Activated T-cell treated with anti-CD3 and anti-CD28 coated beads, Interleukin-2, amount 50 U/mL, for 24 hours (primary cell): ENCODE measurements around the gene TSPAN18.

Source experiments
- DNase-seq: peaks from one replicate; pipeline ENCODE4 v3.0.0-alpha.2; 2020
- H3K27ac Mint-ChIP-seq: 2 replicates; pipeline ENCODE4 v1.8.0; 2020; ENCODE audit warnings: mild to moderate bottlenecking, mixed read lengths
- H3K27me3 Mint-ChIP-seq: 2 replicates; pipeline ENCODE4 v1.8.0; 2020; ENCODE audit warnings: mixed read lengths
- H3K36me3 Mint-ChIP-seq: 2 replicates; pipeline ENCODE4 v1.8.0; 2020; ENCODE audit warnings: low read depth, mixed read lengths
- H3K4me1 Mint-ChIP-seq: 2 replicates; pipeline ENCODE4 v1.8.0; 2020; ENCODE audit warnings: low read depth, mixed read lengths
- H3K4me3 Mint-ChIP-seq: 2 replicates; pipeline ENCODE4 v1.8.0; 2020; ENCODE audit warnings: mild to moderate bottlenecking, moderate library complexity, mixed read lengths
- H3K9me3 Mint-ChIP-seq: 2 replicates; pipeline ENCODE4 v1.8.0; 2020; ENCODE audit warnings: mixed read lengths

TSPAN18 gene

DNA sequence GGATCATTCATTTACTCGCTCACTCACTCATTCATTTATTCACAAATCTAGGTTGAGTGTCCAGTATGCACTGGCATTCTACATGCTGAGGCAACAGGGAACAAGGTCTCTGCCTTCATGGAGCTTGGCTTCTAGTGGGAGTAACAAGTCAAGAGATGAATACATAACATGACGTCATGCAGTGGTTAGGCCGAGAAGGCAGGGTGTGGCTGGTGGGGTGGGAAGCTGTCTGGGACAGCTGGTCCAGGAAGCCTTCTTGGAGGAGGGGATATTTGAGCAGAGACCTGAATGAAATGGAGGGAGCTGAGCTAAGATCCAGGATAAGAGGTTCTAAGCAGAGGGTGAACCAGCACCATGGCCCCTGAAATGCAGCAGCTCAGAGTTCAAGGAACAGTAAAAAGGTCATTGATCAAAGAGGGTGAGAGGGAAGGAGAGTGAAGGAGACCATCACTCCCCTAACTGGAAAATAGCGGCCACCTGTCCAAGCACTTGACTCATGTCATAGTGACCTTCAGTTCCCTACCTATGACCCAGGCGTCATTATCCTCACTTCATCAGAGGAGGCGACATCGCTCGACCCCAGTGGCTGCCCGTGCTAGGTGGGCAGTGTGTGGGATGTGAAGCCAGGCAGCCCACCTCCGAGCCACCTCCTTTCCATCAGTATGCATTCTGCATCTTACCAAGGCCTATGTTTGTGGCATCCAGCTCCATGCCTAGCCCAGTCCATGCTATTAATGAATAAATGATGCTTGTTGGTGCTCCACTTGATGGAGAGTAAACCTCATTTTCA, 105.0 kb downstream of the TSPAN18 start:
- Mint-ChIP-seq H3K27ac (no peak overlapping the region), H3K4me1 (no peaks in the 10 kb centered on the region), H3K9me3 (no peaks in the 10 kb centered on the region), H3K4me3 (no peak overlapping the region), H3K27me3 (no peaks in the 10 kb centered on the region), H3K36me3 (no peaks in the 10 kb centered on the region)
- no peak for DNase-seq

DNA sequence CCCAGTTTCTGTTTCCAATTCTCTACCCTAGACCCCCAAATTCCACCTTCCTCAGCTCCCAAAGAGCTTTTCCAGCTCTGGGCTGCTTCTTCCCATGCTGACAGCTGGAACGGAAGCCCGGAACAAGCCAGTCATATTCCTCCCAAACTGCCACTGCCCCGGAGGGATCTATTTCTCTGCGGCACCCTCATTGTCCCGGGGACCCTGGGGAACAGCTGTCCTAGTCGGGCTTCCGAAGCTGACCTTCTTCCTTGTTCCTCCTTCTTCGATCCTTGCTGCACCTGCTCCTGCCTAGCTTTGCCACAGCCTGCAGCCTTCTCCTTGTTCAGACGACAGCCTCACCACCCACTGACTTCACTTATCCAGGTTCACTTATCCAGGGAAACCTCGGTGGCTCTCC, 105.7 kb downstream of the TSPAN18 start:
- Mint-ChIP-seq H3K27ac (no peak overlapping the region), H3K27me3 (no peaks in the 10 kb centered on the region), H3K4me1 (no peaks in the 10 kb centered on the region), H3K36me3 (no peaks in the 10 kb centered on the region), H3K9me3 (no peaks in the 10 kb centered on the region), H3K4me3 (no peak overlapping the region)
- no peak for DNase-seq

DNA sequence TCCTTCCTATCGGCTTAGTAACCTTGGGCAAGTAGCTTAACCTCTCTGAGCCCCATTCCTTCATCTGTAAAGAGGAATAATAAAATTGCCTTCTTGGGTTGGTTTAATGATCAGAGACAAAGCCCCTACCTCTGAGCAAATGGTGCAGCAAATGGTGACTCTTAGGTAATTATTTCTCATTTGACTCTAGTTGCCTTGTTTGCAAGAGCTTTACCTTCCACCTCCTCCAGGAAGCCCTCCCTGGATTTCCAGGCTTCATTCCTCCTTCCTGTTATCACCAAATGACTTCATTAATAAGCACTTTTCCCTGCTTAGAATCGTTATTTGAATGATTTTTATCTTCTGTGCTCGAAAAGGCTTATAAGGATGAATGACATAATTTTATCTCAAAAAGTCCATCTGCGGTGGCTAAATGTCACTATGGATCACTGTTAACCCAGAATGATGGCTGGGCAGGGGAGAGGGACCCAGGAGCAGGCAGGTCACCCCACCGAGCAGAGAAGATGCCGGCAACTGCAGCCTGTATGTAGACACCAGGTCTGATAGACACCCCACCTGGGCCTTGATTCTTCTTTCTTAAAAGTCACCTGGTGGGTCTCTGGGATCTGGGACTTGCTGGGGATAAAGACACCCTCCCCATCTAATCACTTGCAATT, 106.6 kb downstream of the TSPAN18 start:
- Mint-ChIP-seq H3K27me3 (no peaks in the 10 kb centered on the region), H3K9me3 (no peaks in the 10 kb centered on the region), H3K36me3 (no peaks in the 10 kb centered on the region), H3K4me3 (no peak overlapping the region), H3K4me1 (no peaks in the 10 kb centered on the region), H3K27ac (no peak overlapping the region)
- no peak for DNase-seq

DNA sequence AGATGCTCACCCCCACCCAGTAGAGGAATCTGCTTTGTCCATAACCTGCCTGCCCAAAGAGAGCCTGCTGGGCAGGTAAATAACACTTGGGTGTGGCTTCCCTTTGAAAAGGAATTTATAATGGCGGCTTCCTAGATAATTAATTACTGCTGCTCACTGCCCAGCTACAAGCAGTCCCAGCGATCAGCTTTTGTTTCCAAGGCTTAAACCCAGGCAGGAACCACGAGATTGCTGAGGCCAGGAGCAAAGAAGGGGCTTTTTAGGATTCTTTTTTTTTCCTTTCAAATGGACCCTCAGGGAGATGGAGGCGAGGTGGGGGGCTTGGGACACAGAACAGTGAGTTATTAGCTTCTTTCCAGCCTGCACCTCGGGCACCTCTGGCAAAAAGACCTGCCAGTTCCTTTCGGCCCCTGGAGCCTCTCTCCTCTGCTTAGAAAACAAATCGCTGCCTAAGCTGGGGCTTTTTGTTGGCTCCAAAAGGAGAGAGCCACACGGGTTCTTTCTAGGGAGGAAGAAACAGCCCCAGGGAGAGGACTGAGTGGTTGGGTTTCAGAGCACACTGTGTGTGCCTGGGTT, 107.2 kb downstream of the TSPAN18 start:
- no peaks in the 10 kb centered on the region for H3K27me3 Mint-ChIP-seq
- H3K27ac Mint-ChIP-seq = no peak overlapping the region
- H3K36me3 Mint-ChIP-seq = no peaks in the 10 kb centered on the region
- no peaks in the 10 kb centered on the region for H3K4me1 Mint-ChIP-seq
- H3K9me3 Mint-ChIP-seq = no peaks in the 10 kb centered on the region
- no peak overlapping the region for H3K4me3 Mint-ChIP-seq
- no peak for DNase-seq

DNA sequence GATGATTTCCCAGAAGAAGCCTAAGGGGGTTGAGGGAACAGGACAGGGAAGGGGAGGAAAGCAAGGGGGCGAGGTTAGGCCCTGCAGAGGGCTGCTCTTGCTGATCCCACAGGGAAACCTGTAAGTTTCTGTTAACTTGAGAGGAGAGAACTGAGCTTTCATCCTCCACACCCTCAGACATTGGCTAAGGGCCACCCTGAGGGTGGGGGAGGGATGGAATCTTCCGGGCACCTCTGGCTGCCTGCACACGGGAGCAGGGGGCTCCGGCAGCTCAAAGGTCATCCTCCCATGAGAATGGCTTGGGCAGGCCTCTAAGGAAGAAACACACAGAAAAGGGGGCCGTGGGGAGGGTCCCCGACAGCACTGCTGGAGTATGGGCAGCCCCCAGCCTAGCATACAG, 108.1 kb downstream of the TSPAN18 start:
- Mint-ChIP-seq H3K27ac (no peak overlapping the region), H3K4me1 (no peaks in the 10 kb centered on the region), H3K27me3 (no peaks in the 10 kb centered on the region), H3K4me3 (no peak overlapping the region), H3K36me3 (peaks cover 1% of the 10 kb centered on the region), H3K9me3 (no peaks in the 10 kb centered on the region)
- DNase-seq = no peak

DNA sequence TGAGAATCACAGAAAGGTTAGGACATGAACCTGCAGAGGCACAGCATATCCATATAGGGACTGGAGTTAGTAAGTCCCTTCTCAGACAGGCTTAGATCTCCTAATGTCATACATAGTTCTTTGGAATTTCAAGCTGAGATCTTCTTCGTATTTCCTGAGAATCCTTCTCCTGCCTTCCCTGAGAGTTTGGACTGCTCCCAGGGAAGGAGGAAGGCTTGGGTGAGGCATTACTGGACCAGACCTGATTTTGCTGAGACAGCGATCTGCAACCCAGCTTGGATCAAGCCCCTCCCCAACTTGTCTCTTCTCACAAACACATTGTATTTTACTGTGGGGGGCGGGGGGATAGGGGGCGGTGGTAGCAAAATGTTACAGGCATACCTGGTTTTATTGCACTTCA, 108.5 kb downstream of the TSPAN18 start:
- DNase-seq = no peak
- peaks cover 5% of the 10 kb centered on the region for H3K36me3 Mint-ChIP-seq
- no peak overlapping the region for H3K4me3 Mint-ChIP-seq
- H3K27me3 Mint-ChIP-seq = no peaks in the 10 kb centered on the region
- H3K27ac Mint-ChIP-seq = no peak overlapping the region
- no peaks in the 10 kb centered on the region for H3K9me3 Mint-ChIP-seq
- no peaks in the 10 kb centered on the region for H3K4me1 Mint-ChIP-seq

DNA sequence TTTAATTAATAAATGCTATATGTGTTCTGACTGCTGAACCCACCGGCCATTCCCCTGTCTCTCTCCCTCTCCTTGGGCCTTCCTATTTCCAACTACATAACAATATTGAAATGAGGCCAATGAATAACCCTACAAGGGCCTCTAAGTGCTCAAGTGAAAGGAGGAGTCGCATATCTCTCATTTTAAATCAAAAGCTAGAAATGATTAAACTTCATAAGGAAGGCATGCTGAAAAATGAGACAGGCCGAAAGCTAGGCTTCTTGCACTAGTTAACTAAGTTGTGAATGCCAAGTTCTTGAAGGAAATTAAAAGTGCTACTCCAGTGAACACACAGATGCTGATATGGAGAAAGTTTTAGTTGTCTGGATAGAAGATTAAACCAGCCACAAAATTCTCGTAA, 109.2 kb downstream of the TSPAN18 start:
- no peak for DNase-seq
- no peak overlapping the region for H3K4me3 Mint-ChIP-seq
- no peaks in the 10 kb centered on the region for H3K27me3 Mint-ChIP-seq
- H3K27ac Mint-ChIP-seq = no peak overlapping the region
- peaks cover 5% of the 10 kb centered on the region for H3K36me3 Mint-ChIP-seq
- no peaks in the 10 kb centered on the region for H3K9me3 Mint-ChIP-seq
- no peaks in the 10 kb centered on the region for H3K4me1 Mint-ChIP-seq

DNA sequence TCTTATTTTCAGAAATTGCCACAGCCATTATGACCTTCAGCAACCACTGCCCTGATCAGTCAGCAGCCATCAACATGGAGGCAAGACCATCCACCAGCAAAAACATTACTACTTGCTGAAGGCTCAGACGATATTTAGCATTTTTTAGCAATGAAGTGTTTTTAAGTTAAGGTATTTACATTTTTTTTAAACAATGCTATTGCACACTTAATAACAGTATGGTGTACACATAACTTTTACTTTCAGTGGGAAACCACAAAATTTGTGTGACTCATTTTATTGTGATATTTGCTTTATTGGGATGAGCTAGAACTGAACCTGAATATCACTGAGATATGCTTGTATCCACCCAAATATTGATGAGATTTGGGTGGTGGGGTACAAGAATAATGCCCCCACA, 110.9 kb downstream of the TSPAN18 start:
- Mint-ChIP-seq H3K9me3 (peaks cover 8% of the 10 kb centered on the region), H3K4me1 (no peaks in the 10 kb centered on the region), H3K27ac (no peak overlapping the region), H3K36me3 (peaks cover 11% of the 10 kb centered on the region), H3K27me3 (no peaks in the 10 kb centered on the region), H3K4me3 (no peak overlapping the region)
- DNase-seq = no peak

DNA sequence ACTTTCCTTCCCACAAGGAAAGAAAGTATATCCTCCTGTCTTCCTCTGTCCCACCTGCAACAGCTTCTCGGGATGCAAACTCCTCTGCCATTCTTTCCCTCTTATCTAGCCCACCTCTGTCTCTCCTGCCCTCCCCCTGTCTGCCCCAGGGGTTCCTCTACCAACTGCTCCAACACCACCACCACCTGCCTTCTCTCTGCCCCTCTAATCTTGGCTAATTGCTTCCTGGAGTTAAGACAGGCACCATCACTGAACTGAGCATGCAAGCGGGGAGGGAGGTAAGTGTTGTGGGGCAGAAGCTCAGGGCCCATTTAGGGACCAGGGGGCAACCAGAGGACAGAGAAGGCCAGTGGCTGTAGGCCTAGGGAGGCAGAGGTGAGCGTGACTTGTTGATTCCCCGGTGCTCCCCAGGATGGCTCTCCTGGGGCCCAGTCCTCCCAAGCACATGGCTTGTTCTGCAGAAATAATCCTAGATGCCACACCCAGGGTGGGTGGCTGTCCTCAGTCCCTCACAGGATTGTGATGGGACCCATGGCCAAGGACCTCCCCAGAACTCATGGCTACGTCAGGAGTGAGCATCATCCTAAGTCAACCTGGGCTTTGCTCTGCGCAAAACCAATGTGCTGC, 112.8 kb downstream of the TSPAN18 start:
- H3K27me3 Mint-ChIP-seq = no peaks in the 10 kb centered on the region
- H3K27ac Mint-ChIP-seq = no peak overlapping the region
- H3K4me1 Mint-ChIP-seq = no peaks in the 10 kb centered on the region
- DNase-seq = no peak
- H3K4me3 Mint-ChIP-seq = no peak overlapping the region
- peaks cover 20% of the 10 kb centered on the region for H3K9me3 Mint-ChIP-seq
- H3K36me3 Mint-ChIP-seq = peaks cover 23% of the 10 kb centered on the region

DNA sequence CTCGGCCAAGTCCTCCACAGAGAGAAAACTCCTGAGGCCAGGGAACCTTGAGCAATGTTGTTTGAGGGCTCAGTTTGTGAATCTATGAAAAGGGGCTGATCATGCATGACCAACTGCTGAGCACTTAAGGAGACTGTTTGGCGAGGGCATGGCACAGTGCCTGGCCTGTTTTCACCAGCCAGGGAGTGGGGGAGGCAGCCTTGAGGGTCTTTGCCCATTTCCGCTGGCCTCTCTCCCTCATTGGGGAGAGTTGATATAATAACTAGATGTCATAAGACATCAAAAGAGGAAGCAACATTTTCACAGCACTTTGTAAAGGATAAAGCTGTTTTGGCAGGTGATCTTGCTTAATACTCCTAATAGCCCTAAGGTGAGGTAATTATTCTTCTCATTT, 113.3 kb downstream of the TSPAN18 start:
- peaks cover 24% of the 10 kb centered on the region for H3K36me3 Mint-ChIP-seq
- H3K4me1 Mint-ChIP-seq = no peaks in the 10 kb centered on the region
- no peaks in the 10 kb centered on the region for H3K27me3 Mint-ChIP-seq
- H3K4me3 Mint-ChIP-seq = no peak overlapping the region
- no peak overlapping the region for H3K27ac Mint-ChIP-seq
- no peak for DNase-seq
- peaks cover 21% of the 10 kb centered on the region for H3K9me3 Mint-ChIP-seq

DNA sequence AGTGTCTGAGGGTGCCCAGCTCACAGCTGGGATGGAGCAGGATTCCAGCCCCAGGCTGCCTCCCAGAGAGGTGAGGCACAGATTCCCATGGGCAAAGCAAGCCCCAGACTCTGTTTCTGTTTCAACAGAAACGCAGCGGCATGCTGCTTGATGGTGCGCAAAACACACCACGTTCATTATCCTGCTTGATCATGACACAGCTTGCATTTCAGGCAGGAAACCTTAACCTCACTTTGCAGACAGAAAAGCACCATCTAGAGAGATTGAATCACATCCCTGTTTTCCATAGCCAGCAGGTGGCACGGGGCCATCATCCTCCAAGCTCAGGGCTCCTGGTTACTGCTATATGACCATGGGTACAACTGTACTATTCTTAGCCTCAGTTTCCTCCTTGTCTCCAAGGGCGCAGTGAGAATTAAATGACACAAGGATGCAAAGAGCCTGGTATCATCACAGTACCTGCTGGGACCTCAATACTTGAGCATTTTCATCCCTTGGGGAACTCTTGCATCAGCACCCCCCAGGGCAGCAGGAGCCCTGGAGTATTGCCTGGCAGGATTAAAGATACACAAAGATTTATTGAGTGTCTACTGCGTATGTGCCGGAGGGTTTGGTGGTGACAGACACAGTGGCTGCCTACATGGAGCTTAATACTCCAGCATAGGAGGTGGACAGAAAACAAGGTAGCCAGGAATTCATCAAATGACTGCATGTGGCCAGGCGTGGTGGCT, 113.9 kb downstream of the TSPAN18 start:
- no peak for DNase-seq
- H3K9me3 Mint-ChIP-seq = peaks cover 21% of the 10 kb centered on the region
- peaks cover 28% of the 10 kb centered on the region for H3K36me3 Mint-ChIP-seq
- H3K27ac Mint-ChIP-seq = no peak overlapping the region
- no peaks in the 10 kb centered on the region for H3K4me1 Mint-ChIP-seq
- no peak overlapping the region for H3K4me3 Mint-ChIP-seq
- no peaks in the 10 kb centered on the region for H3K27me3 Mint-ChIP-seq

DNA sequence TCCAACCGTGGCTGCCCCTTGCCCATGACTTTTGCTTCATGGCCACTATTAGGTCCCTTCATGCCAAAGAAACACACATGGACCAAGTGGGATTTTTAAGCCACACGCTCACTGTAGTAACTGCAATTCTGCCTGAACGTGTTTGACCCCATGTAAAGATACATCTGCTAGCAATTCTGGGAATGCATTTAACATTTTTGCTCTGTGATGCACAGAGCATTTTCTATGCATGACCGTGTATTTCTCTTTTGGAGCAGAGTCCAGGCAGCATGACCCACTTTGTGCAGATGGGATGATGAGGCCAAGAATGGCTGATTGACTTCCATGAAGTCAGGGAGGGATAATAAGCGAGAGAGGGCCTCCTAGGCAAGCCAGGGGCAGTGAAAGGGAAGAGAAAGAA, 115.5 kb downstream of the TSPAN18 start:
- Mint-ChIP-seq H3K27me3 (no peaks in the 10 kb centered on the region), H3K4me1 (no peaks in the 10 kb centered on the region), H3K4me3 (no peak overlapping the region), H3K27ac (no peak overlapping the region), H3K36me3 (peaks cover 41% of the 10 kb centered on the region), H3K9me3 (peaks cover 29% of the 10 kb centered on the region)
- DNase-seq = no peak

DNA sequence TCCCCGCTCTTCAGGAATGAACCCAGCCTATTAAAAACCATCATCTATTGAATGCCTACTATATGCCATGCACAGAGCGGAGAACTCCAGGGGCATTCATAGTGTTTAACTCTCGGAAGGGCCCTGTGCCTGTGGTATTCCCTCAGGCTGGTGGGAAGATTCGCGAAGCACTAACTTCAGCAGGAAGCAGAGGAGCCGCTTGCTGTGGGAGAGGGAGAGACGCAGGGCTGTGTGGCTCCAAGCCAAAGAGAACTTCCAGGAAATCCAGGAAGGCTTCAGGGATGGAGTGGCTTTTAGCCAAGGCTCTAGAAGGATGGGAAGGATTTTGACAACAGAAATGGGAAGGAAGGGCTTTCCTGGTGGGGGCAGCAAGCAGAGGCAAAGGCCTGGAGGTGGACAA, 120.1 kb downstream of the TSPAN18 start:
- DNase-seq = no peak
- Mint-ChIP-seq H3K36me3 (peaks cover 36% of the 10 kb centered on the region), H3K9me3 (peaks cover 26% of the 10 kb centered on the region), H3K4me1 (no peaks in the 10 kb centered on the region), H3K4me3 (no peak overlapping the region), H3K27me3 (peaks cover 4% of the 10 kb centered on the region), H3K27ac (no peak overlapping the region)

DNA sequence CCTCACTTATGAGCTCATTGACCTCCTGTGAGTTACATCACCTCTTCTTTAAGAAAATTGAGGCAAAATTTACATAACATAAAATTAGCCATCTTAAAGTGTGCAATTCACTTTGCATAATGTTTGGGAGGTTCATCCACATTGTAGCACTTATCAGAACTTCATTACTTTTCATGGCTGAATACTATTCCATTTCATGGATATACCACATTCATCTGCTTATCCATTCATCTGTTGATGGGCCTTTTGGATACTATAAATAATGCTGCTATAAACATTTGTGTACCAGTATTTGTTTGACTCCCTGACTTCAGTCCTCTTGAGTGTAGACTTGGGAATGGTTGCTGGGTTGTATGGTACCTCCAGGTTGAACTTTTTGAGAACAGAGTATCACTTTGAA, 120.6 kb downstream of the TSPAN18 start:
- H3K27ac Mint-ChIP-seq = no peak overlapping the region
- peaks cover 24% of the 10 kb centered on the region for H3K9me3 Mint-ChIP-seq
- no peak for DNase-seq
- H3K36me3 Mint-ChIP-seq = peaks cover 36% of the 10 kb centered on the region
- no peak overlapping the region for H3K4me3 Mint-ChIP-seq
- H3K4me1 Mint-ChIP-seq = no peaks in the 10 kb centered on the region
- H3K27me3 Mint-ChIP-seq = peaks cover 4% of the 10 kb centered on the region
